B cell (primary cell): Measurements from ENCODE around the gene DRC1.

Source experiments
- CTCF ChIP-seq: fragments of 200-600 bp; IDR thresholded peaks from one replicate; pipeline ENCODE4 v1.8.0; 2022; ENCODE audit warnings: antibody characterized with exemption, mild to moderate bottlenecking
- EZH2 ChIP-seq: IDR thresholded peaks from 2 replicates; pipeline ENCODE4 v1.6.1; 2012; ENCODE audit warnings: borderline replicate concordance, low read depth, mild to moderate bottlenecking, moderate library complexity, low read length; ENCODE audit not compliant: insufficient read depth, poor library complexity, severe bottlenecking

GRCh38 chr2:26384183-26384582, 17.5 kb upstream of the DRC1 start:
- TF ChIP-seq CTCF (no peak), EZH2 (no peak)
